OCI-LY7 (cell line): ENCODE data around the gene CUX1. TPM values are rescaled to one million over a fixed set of nuclear protein-coding genes. Genes with fewer than 3 reads are reported as not detected.

ENCODE experiments used
- BruUV-seq: library from RNA; stranded (reverse); fragments of 400-500 nt; replicated peaks from 2 replicates; lab custom pipeline; 2021; lab: Mats Ljungman, UMichigan
- CTCF ChIA-PET: fragments of 300-600 bp; sonication (Branson Sonifier 250); formaldehyde crosslinking; loops from one replicate; lab custom pipeline; 2022; ENCODE audit warnings: antibody characterized with exemption; ENCODE audit not compliant: unreplicated experiment; lab: Charles Lee
- POLR2A ChIA-PET: fragments of 300-600 bp; sonication (Branson Sonifier 250); formaldehyde crosslinking; loops from one replicate; lab custom pipeline; 2022; ENCODE audit warnings: antibody characterized with exemption; lab: Charles Lee
- DNase-seq: peaks from one replicate; pipeline ENCODE4 v3.0.0-alpha.2; 2015; ENCODE audit warnings: low spot score
- H2AFZ ChIP-seq: fragments of 200-600 bp; sonication (generic), shearing (Covaris generic); 2 replicates; pipeline ENCODE4 v1.6.1; 2014; ENCODE audit warnings: mild to moderate bottlenecking, antibody characterized with exemption, low read length, moderate library complexity
- H3K27ac ChIP-seq: fragments of 200-600 bp; sonication (generic); 2 replicates; pipeline ENCODE4 v1.5.1; 2014; ENCODE audit warnings: mixed run types, low read depth, mild to moderate bottlenecking, moderate library complexity, low read length, inconsistent platforms; ENCODE audit not compliant: poor library complexity, severe bottlenecking
- H3K36me3 ChIP-seq: fragments of 200-600 bp; sonication (generic); 2 replicates; pipeline ENCODE4 v1.6.1; 2014; ENCODE audit warnings: mild to moderate bottlenecking, antibody characterized with exemption, low read length, moderate library complexity, mixed read lengths; ENCODE audit not compliant: insufficient read depth
- H3K4me1 ChIP-seq: fragments of 200-600 bp; sonication (generic); 2 replicates; pipeline ENCODE4 v1.5.1; 2014; ENCODE audit warnings: mild to moderate bottlenecking, low read length; ENCODE audit not compliant: insufficient read depth, poor library complexity, severe bottlenecking
- H3K4me2 ChIP-seq: fragments of 200-600 bp; sonication (generic); 2 replicates; pipeline ENCODE4 v1.6.1; 2014; ENCODE audit warnings: mild to moderate bottlenecking, low read length
- H3K4me3 ChIP-seq: fragments of 200-600 bp; sonication (generic); 2 replicates; pipeline ENCODE4 v1.5.1; 2014; ENCODE audit warnings: mild to moderate bottlenecking, low read depth, low read length; ENCODE audit not compliant: poor library complexity, severe bottlenecking
- H3K79me2 ChIP-seq: fragments of 200-600 bp; sonication (generic); 2 replicates; pipeline ENCODE4 v1.6.1; 2016; ENCODE audit warnings: low read depth, mild to moderate bottlenecking, low read length, moderate library complexity, mixed read lengths; ENCODE audit not compliant: insufficient read depth
- H3K9me2 ChIP-seq: fragments of 200-600 bp; sonication (generic); 2 replicates; pipeline ENCODE4 v1.6.1; 2016; ENCODE audit warnings: mild to moderate bottlenecking, low read length, mixed read lengths; ENCODE audit not compliant: insufficient read depth
- H3K9me3 ChIP-seq: fragments of 200-600 bp; sonication (generic); 2 replicates; pipeline ENCODE4 v1.6.1; 2014; ENCODE audit warnings: mild to moderate bottlenecking, mixed run types, low read length, mixed read lengths
- H4K20me1 ChIP-seq: fragments of 200-600 bp; sonication (generic); 2 replicates; pipeline ENCODE4 v1.6.1; 2014; ENCODE audit warnings: mild to moderate bottlenecking, antibody characterized with exemption, low read length, moderate library complexity, mixed read lengths; ENCODE audit not compliant: insufficient read depth
- EZH2phosphoT487 ChIP-seq: fragments of 200-600 bp; sonication (generic); IDR thresholded peaks from 2 replicates; pipeline ENCODE4 v1.6.1; 2018; ENCODE audit warnings: low read depth, borderline replicate concordance, mild to moderate bottlenecking, mixed run types, antibody characterized with exemption, low read length, moderate library complexity, mixed read lengths
- intact Hi-C: fragments of 100-400 bp; cut with micrococcal nuclease; formaldehyde crosslinking; loops from one replicate; pipeline ENCODE4 v1.10.0; 2022; ENCODE audit not compliant: unreplicated experiment
- total RNA-seq, 2 experiments: library from RNA; depleted of rRNA in 1 of 2; stranded (reverse); fragments of >200 nt in 1 of 2; shearing (Covaris generic) in 1 of 2; gene quantifications; 2 replicates each; pipeline ENCODE4 v1.2.3, GENCODE V29; 2014 to 2022
- TF ChIP-seq, protein P1 (sequence below): fragments of 200-600 bp; sonication (generic); conservative IDR thresholded peaks from 2 replicates; pipeline ENCODE4 v1.5.1; 2014; ENCODE audit warnings: mild to moderate bottlenecking, antibody characterized with exemption, low read length, moderate library complexity, mixed read lengths

Gene CUX1
- total RNA-seq, 2 experiments from 2014 or later: 143 to 199 TPM

DNA sequence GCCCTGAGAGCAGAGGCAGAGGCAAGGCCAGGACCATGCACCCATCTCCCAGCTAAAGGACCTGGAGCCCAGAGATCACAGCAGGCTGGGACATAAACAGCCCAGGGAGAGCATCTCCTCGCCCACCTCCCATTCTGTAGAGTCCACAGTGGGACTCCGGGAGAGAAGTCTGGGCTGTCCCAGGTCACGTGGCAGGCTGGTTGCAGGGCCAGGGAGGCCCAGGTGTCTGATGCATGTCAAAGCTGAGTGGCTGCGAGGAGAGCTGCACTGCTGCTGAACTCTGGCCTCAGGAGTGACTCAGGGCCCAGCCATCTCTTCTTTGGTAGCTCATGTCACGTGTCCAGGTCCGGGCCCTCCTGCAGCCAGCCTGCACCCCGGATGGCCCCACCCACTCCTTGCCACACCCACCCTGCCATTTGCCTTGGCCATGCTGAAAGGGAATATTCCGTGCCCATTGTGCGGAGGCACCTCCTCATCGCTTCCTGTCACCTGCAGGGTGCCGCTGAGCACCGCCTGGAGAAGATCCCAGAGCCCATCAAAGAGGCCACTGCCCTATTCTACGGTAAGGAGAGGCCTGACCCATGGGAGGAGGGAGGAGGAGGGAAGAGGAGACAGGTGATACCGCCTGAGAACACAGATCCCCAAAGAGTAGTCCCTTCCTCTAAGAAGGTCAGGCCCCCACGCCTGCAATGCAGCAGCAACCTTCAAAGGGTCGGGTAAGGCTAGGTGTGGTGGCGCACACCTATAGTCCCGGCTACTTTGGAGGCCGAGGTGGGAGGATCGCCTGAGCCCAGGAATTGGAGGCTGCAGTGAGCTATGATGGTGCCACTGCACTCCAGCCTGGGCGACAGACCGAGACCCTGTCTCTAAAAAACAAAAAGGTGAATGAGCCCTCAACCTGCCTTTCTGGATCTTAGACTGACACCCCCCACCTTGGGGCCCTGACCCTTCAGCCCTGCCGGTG is 456.6 kb downstream of the CUX1 start:
- Histone ChIP-seq H3K27ac (no peak overlapping the region), H3K4me2 (no peak overlapping the region), H3K9me2 (no peaks in the 10 kb centered on the region), H2AFZ (no peak overlapping the region), H3K4me3 (no peak overlapping the region), H3K79me2 (no peaks in the 10 kb centered on the region), H3K36me3 (no peaks in the 10 kb centered on the region), H3K9me3 (no peaks in the 10 kb centered on the region), H4K20me1 (no peaks in the 10 kb centered on the region), H3K4me1 (peaks cover 30% of the 10 kb centered on the region)
- no TSS peak for BruUV-seq
- peak; percentile 29 for DNase-seq
- CTCF ChIA-PET: interaction anchor here (1.0 kb wide), 1 partner anchor 585 kb away, joined by 3 read pairs; no protein-coding TSS in a partner anchor
- intact Hi-C loops: loop anchor here (5.0 kb wide), 2 partner anchors 457 to 587 kb away; partner anchors contain the start of gene CUX1
- no peak for TF ChIP-seq EZH2phosphoT487
- TF ChIP-seq, protein P1, sequence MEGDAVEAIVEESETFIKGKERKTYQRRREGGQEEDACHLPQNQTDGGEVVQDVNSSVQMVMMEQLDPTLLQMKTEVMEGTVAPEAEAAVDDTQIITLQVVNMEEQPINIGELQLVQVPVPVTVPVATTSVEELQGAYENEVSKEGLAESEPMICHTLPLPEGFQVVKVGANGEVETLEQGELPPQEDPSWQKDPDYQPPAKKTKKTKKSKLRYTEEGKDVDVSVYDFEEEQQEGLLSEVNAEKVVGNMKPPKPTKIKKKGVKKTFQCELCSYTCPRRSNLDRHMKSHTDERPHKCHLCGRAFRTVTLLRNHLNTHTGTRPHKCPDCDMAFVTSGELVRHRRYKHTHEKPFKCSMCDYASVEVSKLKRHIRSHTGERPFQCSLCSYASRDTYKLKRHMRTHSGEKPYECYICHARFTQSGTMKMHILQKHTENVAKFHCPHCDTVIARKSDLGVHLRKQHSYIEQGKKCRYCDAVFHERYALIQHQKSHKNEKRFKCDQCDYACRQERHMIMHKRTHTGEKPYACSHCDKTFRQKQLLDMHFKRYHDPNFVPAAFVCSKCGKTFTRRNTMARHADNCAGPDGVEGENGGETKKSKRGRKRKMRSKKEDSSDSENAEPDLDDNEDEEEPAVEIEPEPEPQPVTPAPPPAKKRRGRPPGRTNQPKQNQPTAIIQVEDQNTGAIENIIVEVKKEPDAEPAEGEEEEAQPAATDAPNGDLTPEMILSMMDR: no peak
- POLR2A ChIA-PET: no interaction called here

DNA sequence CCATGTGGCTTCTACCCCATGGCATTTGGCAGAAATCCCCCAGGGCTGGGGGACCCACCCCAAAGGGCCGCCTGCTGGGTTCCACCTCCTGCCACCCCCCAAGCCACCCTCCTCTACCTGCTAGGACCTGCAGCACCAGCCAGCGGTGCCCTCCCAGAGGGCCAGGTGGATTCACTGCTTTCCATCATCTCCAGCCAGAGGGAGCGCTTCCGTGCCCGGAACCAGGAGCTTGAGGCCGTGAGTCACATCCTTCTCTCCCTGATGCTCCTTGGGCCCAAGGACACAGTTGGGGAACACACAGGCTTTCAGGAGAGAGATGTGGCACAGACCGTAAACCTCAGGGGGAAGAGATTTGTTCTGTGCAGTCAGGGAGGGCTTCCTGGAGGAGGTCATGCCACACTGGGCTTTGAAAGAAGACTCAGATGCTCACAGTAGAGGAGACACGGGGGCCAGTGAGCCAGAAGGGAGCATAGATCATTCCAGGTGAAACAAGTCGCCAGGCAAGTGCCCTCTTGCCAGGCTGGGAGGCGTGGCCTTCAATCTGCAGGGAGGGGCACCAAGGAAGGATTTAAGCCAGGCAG is 457.8 kb downstream of the CUX1 start:
- BruUV-seq: no TSS peak
- H3K9me2 ChIP-seq: no peaks in the 10 kb centered on the region
- no peak overlapping the region for H3K4me3 ChIP-seq
- DNase-seq: no peak
- H3K4me2 ChIP-seq: no peak overlapping the region
- H3K36me3 ChIP-seq: no peaks in the 10 kb centered on the region
- TF ChIP-seq EZH2phosphoT487: no peak
- TF ChIP-seq, protein P1: no peak
- H3K27ac ChIP-seq: no peak overlapping the region
- no peak overlapping the region for H2AFZ ChIP-seq
- H3K79me2 ChIP-seq: no peaks in the 10 kb centered on the region
- ChIA-PET POLR2A (interaction anchor here (0.6 kb wide), 1 partner anchor 115 kb away, joined by 3 read pairs; no protein-coding TSS in a partner anchor), CTCF (no interaction called here)
- no peaks in the 10 kb centered on the region for H4K20me1 ChIP-seq
- H3K4me1 ChIP-seq: peaks cover 42% of the 10 kb centered on the region
- intact Hi-C loops: no loop called here
- H3K9me3 ChIP-seq: no peaks in the 10 kb centered on the region
